K562 (cell line): Measurements from ENCODE around the gene TMED8. TPM values are rescaled to one million over a fixed set of nuclear protein-coding genes. Genes with fewer than 3 reads are reported as not detected.

Experiments
- ATF2 ChIP-seq: sonication (generic); formaldehyde crosslinking; IDR thresholded peaks from 2 replicates; pipeline ENCODE4 v1.8.1; 2022; ENCODE audit warnings: missing genetic modification reagents
- BRCA1 ChIP-seq, 2 experiments: fragments of 450-650 bp in 1 of 2; sonication (generic) in 1 of 2; formaldehyde crosslinking in 1 of 2; IDR thresholded peaks; 2 replicates each; pipeline versions ENCODE4 v1.5.0 to v1.6.1; 2017 to 2020; ENCODE audit warnings: mild to moderate bottlenecking in 1 of 2, missing genetic modification reagents in 1 of 2
- CAMTA2 ChIP-seq: fragments of 250-450 bp; sonication (Bioruptor Pico); conservative IDR thresholded peaks from 2 replicates; pipeline ENCODE4 v1.5.1; 2022
- CCNT2 ChIP-seq: IDR thresholded peaks from 2 replicates; pipeline ENCODE4 v1.6.1; 2011; ENCODE audit warnings: borderline replicate concordance, low read depth, mild to moderate bottlenecking, moderate library complexity, mixed read lengths, low read length; ENCODE audit not compliant: insufficient read length; ENCODE audit errors: extremely low read depth
- DNMT1 ChIP-seq: fragments of 450-650 bp; IDR thresholded peaks from 2 replicates; pipeline ENCODE4 v1.6.1; 2016; ENCODE audit warnings: antibody characterized with exemption, mild to moderate bottlenecking
- FUS ChIP-seq: fragments of 200-400 bp; formaldehyde crosslinking; optimal IDR thresholded peaks from 2 replicates; pipeline ENCODE3; 2017; ENCODE audit warnings: low read depth, low read length
- GABPA ChIP-seq: fragments of 200-800 bp; sonication (Bioruptor generic); conservative IDR thresholded peaks from 2 replicates; pipeline ENCODE4 v1.6.1; 2016; ENCODE audit warnings: low read depth, missing genetic modification characterization, missing compliant biosample characterization
- HINFP ChIP-seq: fragments of 450-650 bp; conservative IDR thresholded peaks from 2 replicates; pipeline ENCODE4 v1.6.1; 2016; ENCODE audit warnings: missing genetic modification characterization, low read depth, mild to moderate bottlenecking, control low read depth, missing compliant biosample characterization
- HMGXB4 ChIP-seq: sonication (generic); formaldehyde crosslinking; IDR thresholded peaks from 2 replicates; pipeline ENCODE4 v1.8.1; 2023; ENCODE audit warnings: mild to moderate bottlenecking, missing genetic modification reagents
- PREB ChIP-seq: sonication (generic); formaldehyde crosslinking; IDR thresholded peaks from 2 replicates; pipeline ENCODE4 v1.8.1; 2023; ENCODE audit warnings: mild to moderate bottlenecking, missing genetic modification reagents
- RFX1 ChIP-seq: fragments of 450-650 bp; IDR thresholded peaks from 2 replicates; pipeline ENCODE4 v1.6.1; 2016; ENCODE audit warnings: mild to moderate bottlenecking, moderate library complexity
- ZBTB11 ChIP-seq, 3 experiments: fragments of 200-800 bp in 1 of 3; fragments of 250-450 bp in 1 of 3; fragments of 450-650 bp in 1 of 3; sonication (Bioruptor Pico) in 1 of 3; sonication (Bioruptor generic) in 1 of 3; formaldehyde crosslinking in 1 of 3; IDR thresholded peaks; 2 replicates each; pipeline versions ENCODE4 v1.6.1 to v1.8.0; 2016 to 2022; ENCODE audit warnings: mild to moderate bottlenecking in 2 of 3, missing genetic modification characterization in 2 of 3, missing compliant biosample characterization in 1 of 3, moderate library complexity in 1 of 3
- ZNF232 ChIP-seq: sonication (generic); formaldehyde crosslinking; IDR thresholded peaks from 2 replicates; pipeline ENCODE4 v1.8.0; 2022; ENCODE audit warnings: mild to moderate bottlenecking, missing genetic modification reagents
- ZNF696 ChIP-seq: fragments of 250-450 bp; sonication (Bioruptor Pico); conservative IDR thresholded peaks from 2 replicates; pipeline ENCODE4 v1.4.0; 2020; ENCODE audit warnings: mild to moderate bottlenecking, moderate library complexity
- polyA plus RNA-seq, 8 experiments: library from polyadenylated mRNA; depleted of rRNA in 4 of 8; stranded (reverse) in 5 of 8; unstranded in 3 of 8; fragments of >200 nt; fragmentation: Nextera tagmentation in 2 of 8; fragmentation: Illumina TruSeq in 1 of 8; extraction: Ambion mirVana in 2 of 8; extraction: Trizol in 1 of 8; gene quantifications; 2 replicates each; pipeline versions ENCODE4 v1.2.1 to v1.2.3, GENCODE V29; 2011 to 2014; ENCODE audit warnings: inconsistent platforms in 1 of 8, missing spikeins in 1 of 8
- total RNA-seq, 7 experiments: library from RNA; depleted of rRNA in 6 of 7; stranded (reverse); fragments of >200 nt in 6 of 7; fragmentation: Illumina TruSeq in 2 of 7; extraction: Trizol in 2 of 7; gene quantifications; 2 replicates each; pipeline versions ENCODE4 v1.2.1 to v1.2.3, GENCODE V29; 2011 to 2021; ENCODE audit warnings: low replicate concordance in 1 of 7

The TMED8 gene
- total and polyA plus RNA-seq, 9 of the 15 experiments (the other 6 are each of a cell fraction or from before 2014, with no cell fraction given), result 3.3 to 17.4 (median 12.0) TPM

- TF ChIP-seq PREB (CRISPR knock-in tag) (no peak), DNMT1 (no peak), CAMTA2 (CRISPR knock-in tag) (no peak), ZBTB11 (CRISPR knock-in tag; IDR thresholded peaks at IDR 0.05) (no peak), HMGXB4 (CRISPR knock-in tag) (no peak; the same call in 1 of the 2 replicates), GABPA (tag) (no peak), ZNF232 (CRISPR knock-in tag) (no peak), RFX1 (peak; percentile 96), FUS (no peak), HINFP (tag) (no peak), ZNF696 (no peak), BRCA1 (IDR thresholded peaks at IDR 0.05) (no peak), BRCA1 (CRISPR knock-in tag; IDR thresholded peaks at IDR 0.05) (no peak), CCNT2 (peak; percentile 26), ATF2 (no peak)
These were observed 56.5 kb downstream of the TMED8 start, which contains the start of gene POMT2 (continued) for GRCh38 chr14:77320238-77320935.
